NOMO-1 treated with DMSO at 0.1 percent for 48 hours (cell line): Measurements from ENCODE around the gene HDDC3.

Experiments
- DNase-seq: peaks from one replicate; lab custom pipeline; 2025; ENCODE audit not compliant: unreplicated experiment; lab: John Stamatoyannopoulos, UW

HDDC3 gene

DNA sequence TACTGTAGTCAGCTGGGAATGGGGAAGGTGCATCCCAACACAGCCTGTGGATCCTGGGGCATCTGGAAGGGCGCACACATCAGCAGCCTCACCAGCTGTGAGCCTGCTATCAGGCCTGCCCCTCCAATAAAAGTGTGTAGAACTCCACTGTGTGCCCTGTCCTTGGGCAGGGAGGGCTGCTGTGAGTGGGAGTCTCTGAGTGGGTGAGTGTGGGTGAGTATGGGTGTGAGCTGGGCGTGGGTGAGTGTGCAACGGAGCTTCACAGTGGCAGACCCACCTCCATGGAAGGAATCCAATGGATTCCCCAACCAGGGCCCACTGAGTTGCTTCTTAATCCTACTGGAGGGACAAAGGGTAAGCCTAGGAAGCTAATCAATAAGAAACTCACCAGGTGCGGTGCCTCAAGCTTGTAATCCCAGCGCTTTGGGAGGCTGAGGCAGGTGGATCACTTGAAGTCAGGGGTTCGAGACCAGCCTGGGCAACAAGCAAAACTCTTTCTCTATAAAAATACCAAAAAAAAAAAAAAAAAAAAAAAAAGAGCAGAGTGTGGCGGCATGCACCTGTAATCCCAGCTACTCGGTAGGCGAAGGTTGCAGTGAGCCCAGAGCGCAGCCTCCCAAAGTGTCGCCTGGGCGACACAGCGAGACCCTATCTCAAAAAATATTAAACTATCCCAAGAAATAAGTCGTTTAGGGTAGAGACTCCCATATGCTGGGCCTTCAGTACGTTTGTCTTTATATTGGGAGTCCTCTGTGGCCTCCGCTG lies 21.8 kb upstream of the HDDC3 start:
- no peak for DNase-seq

DNA sequence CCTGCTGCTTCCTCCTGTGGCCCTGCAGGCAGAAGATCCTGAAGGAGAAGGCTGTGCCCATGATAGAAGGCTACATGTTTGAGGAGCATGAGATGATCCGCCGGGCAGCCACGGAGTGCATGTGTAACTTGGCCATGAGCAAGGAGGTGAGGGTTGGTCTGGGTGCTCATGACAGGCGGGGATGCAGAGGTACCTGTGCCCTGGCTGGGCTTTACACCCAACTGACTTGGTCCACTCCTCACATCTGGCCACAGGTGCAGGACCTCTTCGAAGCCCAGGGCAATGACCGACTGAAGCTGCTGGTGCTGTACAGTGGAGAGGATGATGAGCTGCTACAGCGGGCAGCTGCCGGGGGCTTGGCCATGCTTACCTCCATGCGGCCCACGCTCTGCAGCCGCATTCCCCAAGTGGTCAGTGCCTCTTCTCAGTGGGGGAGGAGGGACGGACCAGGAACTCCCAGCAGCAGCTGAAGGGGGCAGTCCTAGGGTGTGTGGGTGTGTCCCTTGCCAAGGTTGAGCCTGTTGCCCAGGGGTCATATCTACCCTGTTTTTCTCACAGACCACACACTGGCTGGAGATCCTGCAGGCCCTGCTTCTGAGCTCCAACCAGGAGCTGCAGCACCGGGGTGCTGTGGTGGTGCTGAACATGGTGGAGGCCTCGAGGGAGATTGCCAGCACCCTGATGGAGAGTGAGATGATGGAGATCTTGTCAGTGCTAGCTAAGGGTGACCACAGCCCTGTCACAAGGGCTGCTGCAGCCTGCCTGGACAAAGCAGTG lies 20.7 kb upstream of the HDDC3 start:
- DNase-seq = no peak

DNA sequence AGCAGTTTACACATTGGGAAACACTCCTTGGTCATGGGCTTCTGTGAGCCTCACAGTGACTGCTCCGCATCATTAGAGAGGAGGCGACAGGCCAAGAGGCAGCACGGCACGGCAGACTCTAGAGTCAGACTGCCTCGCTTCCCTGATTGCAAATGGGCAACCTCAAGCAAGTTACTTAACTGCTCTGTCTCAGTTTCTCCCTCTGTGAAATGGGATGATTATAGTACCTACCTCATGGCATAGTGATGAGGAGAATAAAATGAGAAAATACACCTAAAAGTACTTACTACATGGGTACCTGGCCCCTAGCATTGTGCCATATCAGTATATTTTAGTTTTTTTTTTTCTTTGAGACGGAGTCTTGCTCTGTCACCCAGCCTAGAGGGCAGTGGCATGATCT lies 18.3 kb upstream of the HDDC3 start:
- no peak for DNase-seq

DNA sequence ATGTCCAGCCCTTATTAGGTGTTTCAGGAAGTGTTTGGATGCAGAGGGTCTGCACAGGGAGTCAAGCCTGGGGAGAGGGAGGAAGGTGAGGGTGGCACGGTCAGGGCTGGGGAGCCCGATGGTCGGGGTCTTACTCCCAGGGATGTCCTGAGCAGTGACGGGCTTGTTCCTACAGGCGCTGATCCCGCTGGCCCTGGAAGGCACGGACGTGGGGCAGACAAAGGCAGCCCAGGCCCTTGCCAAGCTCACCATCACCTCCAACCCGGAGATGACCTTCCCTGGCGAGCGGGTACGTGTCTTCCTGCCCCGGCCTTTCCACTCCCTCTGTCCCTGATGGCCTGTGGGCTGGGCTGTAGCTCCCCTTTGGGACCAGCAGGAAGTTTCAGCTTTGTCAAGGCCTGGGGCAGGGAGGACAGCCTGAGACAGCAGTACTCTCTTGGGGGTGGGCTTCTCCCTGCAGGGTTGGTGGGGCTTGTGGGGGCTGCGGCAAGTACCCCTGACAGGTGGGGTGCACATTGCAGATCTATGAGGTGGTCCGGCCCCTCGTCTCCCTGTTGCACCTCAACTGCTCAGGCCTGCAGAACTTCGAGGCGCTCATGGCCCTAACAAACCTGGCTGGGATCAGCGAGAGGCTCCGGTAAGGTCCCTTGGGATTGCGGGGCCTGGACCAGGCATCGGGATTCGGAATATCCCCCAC lies 17.8 kb upstream of the HDDC3 start:
- DNase-seq = no peak

DNA sequence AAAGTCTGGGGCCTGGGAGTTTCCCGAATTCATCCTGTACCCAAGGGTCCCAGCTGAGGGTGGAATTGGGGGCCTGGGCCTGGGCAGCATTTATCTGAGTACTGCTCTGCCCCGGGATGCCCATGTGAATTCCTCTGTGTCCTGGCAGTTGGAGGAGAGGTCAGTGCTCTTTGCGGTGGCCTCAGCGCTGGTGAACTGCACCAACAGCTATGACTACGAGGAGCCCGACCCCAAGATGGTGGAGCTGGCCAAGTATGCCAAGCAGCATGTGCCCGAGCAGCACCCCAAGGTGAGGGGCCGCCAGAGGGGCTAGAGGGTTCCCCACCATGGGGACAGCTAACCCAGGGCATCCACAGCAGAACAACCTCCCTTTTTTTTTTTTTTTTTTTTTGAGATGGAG lies 16.2 kb upstream of the HDDC3 start:
- no peak for DNase-seq

DNA sequence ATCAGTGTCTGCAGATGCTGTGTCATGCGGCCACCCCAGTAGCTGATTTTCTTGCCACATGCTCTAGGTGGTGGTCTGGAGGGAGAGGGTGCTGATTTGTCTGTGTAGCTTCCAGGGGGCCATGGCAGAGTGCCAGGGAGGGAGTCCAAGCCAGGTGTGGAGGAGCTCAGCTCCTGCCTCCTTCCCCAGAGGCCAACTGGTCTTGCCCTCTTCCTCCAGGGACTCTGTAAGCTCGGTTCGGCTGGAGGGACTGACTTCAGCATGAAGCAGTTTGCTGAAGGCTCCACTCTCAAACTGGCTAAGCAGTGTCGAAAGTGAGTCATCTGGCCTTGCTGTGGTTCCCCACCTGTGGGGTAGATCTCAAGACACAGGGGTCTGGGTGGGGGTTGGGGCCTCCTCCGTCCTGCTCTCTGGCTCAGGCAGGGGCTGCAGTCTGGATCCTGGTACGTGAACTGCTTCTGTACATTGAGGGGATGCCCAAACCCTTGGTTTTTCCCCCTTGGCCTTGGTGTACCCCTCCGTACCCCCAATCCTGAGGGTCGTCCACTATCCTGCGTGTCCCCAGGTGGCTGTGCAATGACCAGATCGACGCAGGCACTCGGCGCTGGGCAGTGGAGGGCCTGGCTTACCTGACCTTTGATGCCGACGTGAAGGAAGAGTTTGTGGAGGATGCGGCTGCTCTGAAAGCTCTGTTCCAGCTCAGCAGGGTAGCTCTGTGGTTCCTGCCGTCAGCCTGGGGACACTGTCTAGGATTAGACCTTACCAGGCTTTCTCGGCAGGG lies 15.4 kb upstream of the HDDC3 start:
- DNase-seq = no peak

DNA sequence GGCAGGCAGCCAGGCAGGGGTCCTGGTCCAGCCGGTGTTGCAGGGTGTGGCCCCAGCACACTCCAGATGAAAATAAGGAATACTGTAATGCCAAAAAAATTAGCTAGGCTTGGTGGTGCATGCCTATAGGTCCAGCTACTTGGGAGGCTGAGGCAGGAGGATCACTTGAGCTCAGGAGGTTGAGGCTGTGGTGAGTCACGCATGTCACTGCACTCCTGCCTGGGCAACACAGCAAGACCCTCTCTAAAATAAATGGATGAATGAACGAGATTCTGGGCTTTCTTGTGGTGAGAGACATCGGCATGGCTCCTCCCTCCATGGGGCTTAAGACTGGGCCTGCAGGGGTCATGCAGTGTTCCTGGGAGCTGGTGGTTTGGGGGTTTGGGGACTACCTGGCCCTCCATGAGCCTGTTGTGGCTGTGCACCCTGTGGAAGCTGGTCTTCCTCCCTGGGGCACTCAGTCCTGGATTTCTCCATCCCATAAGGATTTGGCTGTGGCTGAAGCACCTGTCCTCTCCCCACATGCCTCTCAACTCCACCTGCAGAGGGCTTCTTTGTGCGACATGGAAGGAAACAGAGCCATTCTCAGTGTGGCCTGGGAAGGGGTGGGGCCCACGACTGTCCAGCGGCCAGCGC lies 14.7 kb upstream of the HDDC3 start:
- DNase-seq = no peak

DNA sequence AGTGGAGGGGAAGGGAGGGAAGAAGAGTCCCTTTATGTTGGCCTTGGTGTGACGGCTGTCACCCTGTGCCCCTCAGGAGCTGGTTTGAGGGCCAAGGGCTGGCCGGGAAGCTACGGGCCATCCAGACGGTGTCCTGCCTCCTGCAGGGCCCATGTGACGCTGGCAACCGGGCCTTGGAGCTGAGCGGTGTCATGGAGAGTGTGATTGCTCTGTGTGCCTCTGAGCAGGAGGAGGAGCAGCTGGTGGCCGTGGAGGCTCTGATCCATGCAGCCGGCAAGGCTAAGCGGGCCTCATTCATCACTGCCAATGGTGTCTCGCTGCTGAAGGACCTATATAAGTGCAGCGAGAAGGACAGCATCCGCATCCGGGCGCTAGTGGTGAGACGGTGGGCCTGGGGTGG lies 14.2 kb upstream of the HDDC3 start:
- no peak for DNase-seq

DNA sequence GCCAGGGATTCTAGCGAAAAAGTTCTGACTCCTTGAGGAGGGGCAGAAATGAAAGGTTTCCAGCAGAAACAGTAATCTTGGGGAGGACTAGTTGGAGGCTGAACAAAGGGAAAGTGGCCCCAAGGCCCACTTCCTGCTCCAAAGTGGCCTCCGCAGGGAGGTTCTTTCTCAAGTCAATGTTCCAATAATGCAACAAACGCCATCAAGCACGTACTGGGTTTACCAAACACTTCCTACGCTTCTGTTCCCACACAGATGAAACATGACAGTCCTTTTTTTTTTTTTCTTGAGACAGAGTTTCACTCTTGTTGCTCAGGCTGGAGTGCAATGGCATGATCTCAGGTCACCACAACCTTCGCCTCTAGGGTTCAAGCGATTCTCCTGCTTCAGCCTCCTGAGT lies 12.7 kb upstream of the HDDC3 start:
- no peak for DNase-seq

DNA sequence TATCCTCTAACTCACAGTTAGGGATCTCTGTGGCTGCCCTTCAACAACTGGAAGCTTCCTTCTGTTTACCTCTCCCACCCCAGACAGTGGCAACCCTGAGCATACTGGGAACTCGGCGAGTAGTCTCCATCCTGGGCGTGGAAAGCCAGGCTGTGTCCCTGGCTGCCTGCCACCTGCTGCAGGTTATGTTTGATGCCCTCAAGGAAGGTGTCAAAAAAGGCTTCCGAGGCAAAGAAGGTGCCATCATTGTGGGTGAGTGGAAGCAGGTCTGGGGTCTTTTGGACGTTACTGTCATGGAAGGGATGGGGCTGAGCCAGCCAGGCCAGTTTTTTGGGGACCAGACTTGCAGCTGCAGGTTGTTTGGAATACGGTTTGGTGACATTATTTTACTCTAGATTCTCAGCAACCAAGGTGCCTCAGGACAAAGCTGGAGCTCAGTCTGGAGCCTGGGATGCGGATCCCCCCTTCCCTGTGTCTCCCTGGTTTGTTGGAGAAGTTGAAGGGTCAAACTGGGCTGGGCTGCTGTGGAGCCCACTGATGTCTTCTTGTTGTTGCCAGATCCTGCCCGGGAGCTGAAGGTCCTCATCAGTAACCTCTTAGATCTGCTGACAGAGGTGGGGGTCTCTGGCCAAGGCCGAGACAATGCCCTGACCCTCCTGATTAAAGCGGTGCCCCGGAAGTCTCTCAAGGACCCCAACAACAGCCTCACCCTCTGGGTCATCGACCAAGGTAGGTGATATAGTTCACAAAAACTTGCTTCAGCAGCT lies 10.2 kb upstream of the HDDC3 start:
- no peak for DNase-seq

DNA sequence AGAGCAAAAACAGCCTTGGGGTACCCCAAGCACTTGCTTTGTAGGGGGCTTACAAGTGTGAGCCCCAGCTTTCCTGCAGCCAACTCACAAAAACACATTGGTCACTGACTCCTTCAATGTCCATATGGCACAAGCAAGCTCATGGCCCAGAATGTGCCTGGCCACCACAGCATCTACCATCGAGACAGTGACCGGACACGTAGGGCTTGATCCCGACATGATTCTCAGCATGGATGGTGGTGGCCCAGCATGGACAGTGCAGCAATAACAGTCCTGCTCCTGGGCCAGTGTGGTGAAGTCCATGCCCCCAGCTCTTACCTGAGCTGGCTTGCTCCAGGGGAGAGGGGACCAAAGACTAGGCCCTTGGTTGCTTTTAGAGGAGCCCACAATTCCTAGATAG lies 8.7 kb upstream of the HDDC3 start:
- DNase-seq = no peak

DNA sequence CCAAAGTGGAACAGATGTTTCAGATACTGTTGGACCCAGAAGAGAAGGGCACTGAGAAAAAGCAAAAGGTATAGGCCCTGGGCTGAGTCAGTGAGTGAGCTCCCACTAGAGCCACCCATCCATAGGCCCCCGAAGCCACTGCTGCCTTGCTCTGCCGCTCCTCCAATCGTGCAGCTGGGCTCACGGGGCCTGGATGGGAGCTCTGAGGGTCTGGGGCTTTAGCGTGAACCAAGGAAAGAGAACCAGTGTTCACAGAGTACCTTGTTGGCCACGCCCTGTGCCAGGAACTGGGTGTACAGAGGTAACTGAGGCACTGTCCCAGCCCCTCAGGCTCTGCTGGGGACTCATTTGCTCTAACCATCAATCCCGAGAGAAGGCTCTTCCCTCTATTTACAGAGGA lies 7.4 kb upstream of the HDDC3 start:
- no peak for DNase-seq

DNA sequence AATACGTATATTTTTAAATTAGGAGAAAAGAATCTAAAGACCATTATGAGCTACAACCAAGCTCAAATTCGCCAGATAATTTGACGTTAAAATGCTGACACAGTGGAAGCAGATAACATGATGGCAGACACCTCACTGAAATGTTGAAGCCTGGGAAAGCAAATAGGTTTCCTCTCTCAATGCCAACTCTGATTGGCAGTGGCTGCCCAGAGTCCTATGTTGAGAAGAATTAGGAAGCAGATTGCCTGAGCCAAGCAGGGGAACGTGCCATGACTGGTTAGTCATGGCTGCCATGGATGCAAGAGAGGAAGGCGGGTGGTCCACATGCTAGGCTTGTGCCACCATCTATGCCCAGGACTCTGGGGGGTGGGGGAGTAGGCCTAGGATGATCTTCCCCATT lies 5.9 kb upstream of the HDDC3 start:
- no peak for DNase-seq

DNA sequence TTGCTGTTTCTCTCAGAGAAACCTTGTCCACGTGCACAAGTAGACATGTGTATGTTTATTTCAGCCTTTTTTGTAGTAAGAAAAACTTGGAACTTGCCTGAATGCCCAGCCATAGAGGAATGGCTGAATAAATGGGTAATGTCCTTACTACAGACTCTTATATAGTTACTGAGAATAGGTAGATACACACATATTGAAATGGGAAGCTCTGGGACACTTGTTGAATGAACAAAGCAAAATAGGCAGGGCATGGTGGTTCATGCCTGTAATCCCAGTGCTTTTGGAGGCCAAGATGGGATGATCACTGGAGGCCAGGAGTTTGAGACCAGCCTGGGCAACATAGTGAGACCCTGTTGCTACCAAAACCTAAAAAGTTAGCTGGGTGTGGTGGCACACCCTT lies 4.5 kb upstream of the HDDC3 start:
- DNase-seq = no peak

DNA sequence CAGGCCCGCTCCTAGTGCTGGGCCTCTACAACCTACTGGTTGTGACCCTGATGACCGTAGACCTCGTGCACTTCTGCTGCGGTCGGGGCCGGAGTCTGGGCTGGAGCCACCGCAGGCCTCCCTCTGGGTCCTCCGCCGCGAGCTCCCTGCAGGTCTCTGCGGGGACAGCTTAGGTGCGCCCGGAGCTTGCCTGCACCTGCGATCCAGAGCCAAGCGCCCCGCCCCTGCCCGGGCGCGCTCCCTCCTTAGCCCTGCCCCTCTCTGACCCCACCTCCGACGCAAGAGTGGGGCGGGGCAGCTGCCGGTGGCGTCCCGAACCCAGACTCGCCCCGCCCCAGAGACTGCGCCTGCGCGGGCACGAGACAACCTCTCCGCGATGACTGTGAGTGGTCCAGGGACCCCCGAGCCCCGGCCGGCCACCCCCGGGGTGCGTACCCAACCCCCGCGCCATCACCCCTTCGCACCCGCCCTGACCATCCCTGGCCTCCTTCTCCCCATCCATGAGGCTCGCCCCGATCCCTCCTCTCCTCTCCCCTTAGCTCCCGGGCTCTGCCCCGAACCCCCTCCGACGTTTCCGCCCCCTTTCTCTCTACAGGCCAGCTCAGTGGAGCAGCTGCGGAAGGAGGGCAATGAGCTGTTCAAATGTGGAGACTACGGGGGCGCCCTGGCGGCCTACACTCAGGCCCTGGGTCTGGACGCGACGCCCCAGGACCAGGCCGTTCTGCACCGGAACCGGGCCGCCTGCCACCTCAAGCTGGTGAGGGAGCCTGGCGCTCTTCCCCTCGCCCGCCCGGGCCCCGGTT lies 2.8 kb upstream of the HDDC3 start, which contains the start of gene UNC45A:
TSS of gene UNC45A (plus strand) at position 337 of the 803 bp plus-strand sequence. CDS start at position 377, 40 bp downstream.
- DNase-seq = peak; percentile 74

DNA sequence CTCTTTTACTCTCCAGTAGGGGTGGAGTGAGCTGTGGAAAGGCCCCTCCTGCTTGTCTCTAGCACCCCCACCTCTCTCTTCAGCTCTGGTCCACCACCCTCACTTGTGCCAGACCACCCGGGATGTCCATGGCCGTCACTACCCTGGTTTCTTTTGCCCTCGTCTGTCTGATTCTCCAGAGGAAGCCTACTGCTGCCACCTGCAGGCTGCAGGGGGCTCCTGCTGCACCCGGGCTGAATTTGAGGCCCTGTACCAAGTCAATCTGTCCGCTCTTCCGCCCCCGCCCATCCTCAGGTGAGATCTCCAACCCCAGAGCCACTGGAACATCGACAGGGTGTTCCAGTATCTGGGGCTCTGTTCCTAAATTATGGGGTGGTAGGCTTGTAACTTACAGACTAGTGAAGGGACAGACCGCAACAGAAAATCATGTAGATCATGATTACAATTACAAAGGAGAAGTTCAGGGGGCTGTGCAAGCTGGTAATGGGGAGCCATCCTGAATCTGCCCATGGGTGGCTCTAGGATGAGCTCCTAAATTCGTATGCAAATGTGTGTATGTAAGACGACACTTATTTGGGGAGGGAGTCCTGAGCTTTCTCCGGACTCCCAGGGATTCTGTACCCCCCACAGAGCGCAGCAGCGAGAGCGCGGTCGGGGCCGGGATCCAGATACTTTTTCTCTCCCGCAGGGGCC lies 2.1 kb upstream of the HDDC3 start:
- peak; percentile 83 for DNase-seq

DNA sequence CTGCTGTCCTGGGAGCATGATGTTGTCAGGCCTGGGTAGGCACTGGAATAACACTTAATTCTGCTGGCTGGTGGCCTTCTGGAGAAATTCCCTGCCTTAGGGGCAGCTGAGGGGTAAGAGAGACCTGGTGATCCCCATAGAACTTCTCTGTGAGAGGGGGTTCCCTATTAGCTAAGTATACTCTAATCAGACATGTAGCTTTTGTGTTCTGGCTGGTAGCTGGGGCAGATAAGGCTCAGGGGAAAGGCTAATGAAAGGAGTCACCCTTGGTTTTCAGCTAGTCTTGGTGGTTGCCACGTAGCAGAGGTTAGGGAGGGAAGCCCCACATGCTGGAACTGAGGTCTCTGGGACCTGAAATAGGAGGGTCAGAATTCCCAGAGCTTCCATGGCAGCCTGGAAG lies 952 bp upstream of the HDDC3 start:
- no peak for DNase-seq

DNA sequence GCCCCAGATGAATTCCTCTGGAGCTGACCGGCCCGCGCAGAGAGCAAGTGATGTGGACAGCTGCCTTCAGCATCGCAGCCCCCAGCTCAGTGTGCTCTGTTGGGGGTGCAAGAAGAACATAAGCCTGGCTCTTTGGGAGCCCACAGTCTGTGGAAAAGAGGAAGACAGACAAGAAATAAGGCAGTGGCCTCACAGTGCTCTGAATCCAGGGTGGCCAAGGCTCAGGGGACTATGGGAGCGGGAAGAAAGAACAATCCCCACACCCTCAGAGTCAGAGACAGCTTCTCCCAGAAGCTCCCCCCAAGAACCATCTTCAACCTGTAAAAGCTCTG lies 277 bp upstream of the HDDC3 start:
- no peak for DNase-seq

DNA sequence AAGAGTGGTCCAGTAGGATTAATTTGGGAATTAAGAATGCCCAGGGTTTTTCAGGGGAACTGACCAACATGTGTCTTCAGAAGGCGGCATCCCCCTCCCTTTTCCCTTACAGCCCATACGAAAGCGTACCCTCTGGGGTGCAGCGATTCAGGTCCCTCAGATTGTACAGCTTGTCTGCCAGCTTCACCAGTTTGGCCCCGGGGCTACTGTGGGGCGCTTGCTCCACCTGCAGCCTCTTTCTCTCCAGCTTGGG lies 848 bp downstream of the HDDC3 start:
- no peak for DNase-seq
